Activated CD4-positive, alpha-beta T cell treated with anti-CD3 and anti-CD28 coated beads, Interleukin-2, amount 50 U/mL, for 1 hour (primary cell): ENCODE results near the gene SPG7.

ENCODE experiments used
- DNase-seq: peaks from one replicate; pipeline ENCODE4 v3.0.0-alpha.2; 2020

SPG7 gene

GRCh38 chr16:89548344-89549006 is 40.3 kb downstream of the SPG7 start:
- no peak for DNase-seq

GRCh38 chr16:89549007-89549700 is 41.0 kb downstream of the SPG7 start:
- DNase-seq: peak; percentile 29

- no peak for DNase-seq
Measured at GRCh38 chr16:89550421-89551007, 42.3 kb downstream of the SPG7 start.

DNA sequence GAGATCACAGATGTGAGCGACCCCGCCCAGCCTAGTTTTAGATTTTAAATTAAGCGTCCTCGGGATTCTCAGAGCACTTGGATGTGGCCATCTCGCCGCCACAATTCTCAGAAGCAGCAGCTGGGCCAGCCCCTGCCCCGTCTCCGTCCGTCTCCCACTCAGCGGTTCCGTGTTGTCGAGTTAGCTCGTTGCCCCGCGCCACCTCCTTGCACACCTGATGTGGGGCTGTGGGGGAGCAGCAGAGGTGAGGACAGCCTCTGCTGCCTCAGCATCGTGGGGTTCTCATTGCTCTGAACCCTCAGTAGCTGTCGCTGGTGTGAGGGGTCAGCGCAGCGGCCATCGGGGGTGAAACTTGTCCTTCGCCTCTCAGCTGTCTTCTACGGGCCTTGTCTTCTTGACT is 44.1 kb downstream of the SPG7 start:
- no peak for DNase-seq

DNA sequence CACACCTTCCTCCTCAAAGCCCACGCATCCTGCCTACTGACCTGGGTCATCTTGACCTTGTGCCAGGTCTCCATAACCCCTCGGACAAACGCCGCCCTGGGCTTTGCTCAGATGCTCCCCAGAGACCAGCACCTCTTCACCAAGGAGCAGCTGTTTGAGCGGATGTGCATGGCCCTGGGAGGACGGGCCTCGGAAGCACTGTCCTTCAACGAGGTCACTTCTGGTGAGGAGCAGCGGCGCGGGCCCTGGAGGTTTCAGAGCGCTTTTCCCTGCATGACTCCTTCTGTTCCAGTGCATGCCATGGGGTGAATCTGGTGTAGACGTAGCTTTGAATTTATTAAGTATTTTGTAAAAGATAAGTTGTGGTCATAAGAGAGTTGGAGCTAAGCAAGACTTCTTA is 44.7 kb downstream of the SPG7 start:
- DNase-seq: no peak

DNA sequence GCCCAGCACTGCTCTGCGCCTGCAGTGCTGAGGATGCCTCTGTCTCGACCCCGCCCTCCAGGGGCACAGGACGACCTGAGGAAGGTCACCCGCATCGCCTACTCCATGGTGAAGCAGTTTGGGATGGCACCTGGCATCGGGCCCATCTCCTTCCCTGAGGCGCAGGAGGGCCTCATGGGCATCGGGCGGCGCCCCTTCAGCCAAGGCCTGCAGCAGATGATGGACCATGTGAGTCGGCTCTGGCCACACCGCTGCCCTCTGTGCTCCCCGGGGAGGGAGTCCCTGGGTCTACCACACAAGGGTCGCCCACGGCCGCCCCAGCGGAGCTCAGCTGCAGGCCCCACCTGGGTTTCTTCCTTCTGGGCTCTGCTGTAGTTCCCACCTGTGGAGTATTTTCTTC is 45.5 kb downstream of the SPG7 start:
- DNase-seq: no peak

- no peak for DNase-seq
Measured at GRCh38 chr16:89554343-89554742, 46.1 kb downstream of the SPG7 start.

GRCh38 chr16:89555265-89555664 is 47.1 kb downstream of the SPG7 start:
- no peak for DNase-seq

DNA sequence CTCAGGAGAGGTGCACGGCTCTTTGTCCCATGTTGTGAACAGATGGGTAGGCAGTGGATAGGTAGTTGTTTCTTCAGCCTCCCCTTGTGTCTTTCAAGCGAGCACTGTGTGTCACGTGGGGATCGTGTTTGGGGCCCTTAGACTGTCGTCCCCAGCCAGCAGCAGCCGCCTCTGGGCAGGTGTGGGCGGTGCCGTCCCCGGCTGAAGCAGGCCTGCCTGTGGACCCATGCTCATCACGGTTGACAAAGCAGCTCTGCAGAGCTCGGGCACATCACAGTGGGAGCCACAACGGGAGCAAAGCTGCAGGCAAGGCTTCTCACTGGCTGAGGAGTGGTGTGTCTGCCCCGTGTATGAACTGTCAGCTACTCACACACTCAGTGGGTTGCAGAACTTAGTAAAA is 47.6 kb downstream of the SPG7 start:
- DNase-seq: no peak

- peak; percentile 87 for DNase-seq
Measured at GRCh38 chr16:89556750-89557689, 48.8 kb downstream of the SPG7 start.

- DNase-seq: no peak
Measured at GRCh38 chr16:89557690-89558490, 49.7 kb downstream of the SPG7 start.

GRCh38 chr16:89560378-89561141 is 52.4 kb downstream of the SPG7 start, which contains the start of gene RPL13:
TSS of gene RPL13 (plus strand) at chr16:89560682. CDS start at chr16:89560960, 278 bp downstream.
- peak; percentile 91 for DNase-seq

GRCh38 chr16:89561142-89561883 is 53.1 kb downstream of the SPG7 start:
- DNase-seq: peak; percentile 20

- DNase-seq: no peak
Measured at GRCh38 chr16:89561884-89562599, 53.8 kb downstream of the SPG7 start.

DNA sequence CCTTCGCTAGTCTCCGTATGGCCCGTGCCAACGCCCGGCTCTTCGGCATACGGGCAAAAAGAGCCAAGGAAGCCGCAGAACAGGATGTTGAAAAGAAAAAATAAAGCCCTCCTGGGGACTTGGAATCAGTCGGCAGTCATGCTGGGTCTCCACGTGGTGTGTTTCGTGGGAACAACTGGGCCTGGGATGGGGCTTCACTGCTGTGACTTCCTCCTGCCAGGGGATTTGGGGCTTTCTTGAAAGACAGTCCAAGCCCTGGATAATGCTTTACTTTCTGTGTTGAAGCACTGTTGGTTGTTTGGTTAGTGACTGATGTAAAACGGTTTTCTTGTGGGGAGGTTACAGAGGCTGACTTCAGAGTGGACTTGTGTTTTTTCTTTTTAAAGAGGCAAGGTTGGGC is 54.7 kb downstream of the SPG7 start:
- DNase-seq: no peak

DNA sequence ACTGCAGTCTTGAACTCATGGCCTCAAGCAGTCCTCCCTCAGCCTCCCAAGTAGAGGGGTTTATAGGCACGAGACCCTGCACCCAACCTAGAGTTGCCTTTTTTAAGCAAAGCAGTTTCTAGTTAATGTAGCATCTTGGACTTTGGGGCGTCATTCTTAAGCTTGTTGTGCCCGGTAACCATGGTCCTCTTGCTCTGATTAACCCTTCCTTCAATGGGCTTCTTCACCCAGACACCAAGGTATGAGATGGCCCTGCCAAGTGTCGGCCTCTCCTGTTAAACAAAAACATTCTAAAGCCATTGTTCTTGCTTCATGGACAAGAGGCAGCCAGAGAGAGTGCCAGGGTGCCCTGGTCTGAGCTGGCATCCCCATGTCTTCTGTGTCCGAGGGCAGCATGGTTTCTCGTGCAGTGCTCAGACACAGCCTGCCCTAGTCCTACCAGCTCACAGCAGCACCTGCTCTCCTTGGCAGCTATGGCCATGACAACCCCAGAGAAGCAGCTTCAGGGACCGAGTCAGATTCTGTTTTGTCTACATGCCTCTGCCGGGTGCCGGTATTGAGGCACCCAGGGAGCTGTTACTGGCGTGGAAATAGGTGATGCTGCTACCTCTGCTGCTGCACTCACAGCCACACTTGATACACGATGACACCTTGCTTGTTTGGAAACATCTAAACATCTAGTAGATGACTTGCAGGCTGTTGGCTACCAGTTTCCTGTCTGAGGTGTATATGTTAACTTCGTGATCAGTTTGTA is 55.6 kb downstream of the SPG7 start:
- no peak for DNase-seq

GRCh38 chr16:89564476-89565255 is 56.5 kb downstream of the SPG7 start:
- DNase-seq: peak; percentile 18

DNA sequence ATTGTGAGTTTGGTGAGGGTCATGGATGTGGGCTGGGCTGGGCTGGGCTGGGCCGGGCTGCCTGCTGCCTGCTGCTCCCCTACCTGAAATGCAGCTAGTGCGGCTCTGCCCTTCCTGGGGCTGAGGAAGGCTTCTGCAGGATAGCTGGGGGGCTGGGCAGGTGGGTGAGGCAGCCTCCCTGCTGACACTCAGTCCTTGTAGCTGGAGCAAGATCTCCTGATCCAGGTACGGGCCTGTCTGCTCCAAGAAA is 57.0 kb downstream of the SPG7 start:
- DNase-seq: no peak
